HepG2 (cell line): ENCODE results near the gene CGREF1. TPM values are rescaled to one million over a fixed set of nuclear protein-coding genes. Genes with fewer than 3 reads are reported as not detected.

Source experiments
- AKAP8 ChIP-seq: sonication (generic); formaldehyde crosslinking; IDR thresholded peaks from 2 replicates; pipeline ENCODE4 v1.5.1; 2020; ENCODE audit warnings: mild to moderate bottlenecking, missing genetic modification reagents
- E2F2 ChIP-seq: sonication (generic); formaldehyde crosslinking; IDR thresholded peaks from 2 replicates; pipeline ENCODE4 v1.4.0; 2020; ENCODE audit warnings: missing genetic modification reagents, borderline replicate concordance
- ELK4 ChIP-seq: sonication (generic); formaldehyde crosslinking; IDR thresholded peaks from 2 replicates; pipeline ENCODE4 v1.9.0; 2021; ENCODE audit warnings: missing genetic modification reagents, borderline replicate concordance
- HDAC1 ChIP-seq: sonication (generic); formaldehyde crosslinking; IDR thresholded peaks from 2 replicates; pipeline ENCODE4 v1.5.1; 2020; ENCODE audit warnings: mild to moderate bottlenecking, missing genetic modification reagents
- HES4 ChIP-seq: sonication (generic); formaldehyde crosslinking; IDR thresholded peaks from 2 replicates; pipeline ENCODE4 v1.9.0; 2021; ENCODE audit warnings: mild to moderate bottlenecking, missing genetic modification reagents, borderline replicate concordance
- KDM2A ChIP-seq: sonication (generic); formaldehyde crosslinking; IDR thresholded peaks from 2 replicates; pipeline ENCODE4 v1.4.0; 2020; ENCODE audit warnings: low read depth, missing genetic modification reagents, borderline replicate concordance
- MXI1 ChIP-seq: IDR thresholded peaks from 3 replicates; pipeline ENCODE4 v1.6.1; 2012; ENCODE audit warnings: low read depth, low read length, inconsistent platforms, borderline replicate concordance
- RNF219 ChIP-seq: sonication (generic); formaldehyde crosslinking; IDR thresholded peaks from 2 replicates; pipeline ENCODE4 v1.5.0; 2020; ENCODE audit warnings: mild to moderate bottlenecking, missing genetic modification reagents
- SRY ChIP-seq: sonication (generic); formaldehyde crosslinking; IDR thresholded peaks from 2 replicates; pipeline ENCODE4 v1.8.0; 2022; ENCODE audit warnings: mild to moderate bottlenecking, missing genetic modification reagents
- ZBTB4 ChIP-seq: sonication (generic); formaldehyde crosslinking; IDR thresholded peaks from 2 replicates; pipeline ENCODE4 v1.4.0; 2020; ENCODE audit warnings: missing genetic modification reagents, mild to moderate bottlenecking, borderline replicate concordance
- ZFP36L2 ChIP-seq: sonication (generic); formaldehyde crosslinking; IDR thresholded peaks from 2 replicates; pipeline ENCODE4 v1.4.0; 2020; ENCODE audit warnings: missing genetic modification reagents
- ZNF572 ChIP-seq: sonication (generic); formaldehyde crosslinking; IDR thresholded peaks from 2 replicates; pipeline ENCODE4 v1.5.1; 2020; ENCODE audit warnings: mild to moderate bottlenecking, missing genetic modification reagents
- ZNF639 ChIP-seq: conservative IDR thresholded peaks from 2 replicates; pipeline ENCODE4 v1.6.1; 2018; ENCODE audit warnings: missing genetic modification reagents
- ZNF878 ChIP-seq: sonication (generic); formaldehyde crosslinking; IDR thresholded peaks from 2 replicates; pipeline ENCODE4 v1.8.1; 2023; ENCODE audit warnings: mild to moderate bottlenecking, missing genetic modification reagents, moderate library complexity
- polyA plus RNA-seq, 8 experiments: library from polyadenylated mRNA; depleted of rRNA in 3 of 8; stranded (reverse) in 7 of 8; unstranded in 1 of 8; fragments of >200 nt; fragmentation: Illumina TruSeq in 4 of 8; extraction: Trizol in 4 of 8; gene quantifications; 2 replicates each; pipeline versions ENCODE4 v1.2.1 to v1.2.3, GENCODE V29; 2011 to 2016; ENCODE audit warnings: low read depth in 4 of 8, missing spikeins in 1 of 8, mixed read lengths in 1 of 8; ENCODE audit not compliant: insufficient read depth in 1 of 8
- total RNA-seq, 5 experiments: library from RNA; depleted of rRNA; stranded (reverse); fragments of >200 nt; fragmentation: Illumina TruSeq; extraction: Trizol; gene quantifications; 2 replicates each; pipeline ENCODE4 v1.2.3, GENCODE V29; 2016; ENCODE audit warnings: low read depth in 1 of 5

CGREF1 gene
- total and polyA plus RNA-seq, 2 of the 13 experiments (the other 11 are each of a cell fraction or from before 2014, with no cell fraction given): 13.9 to 23.4 TPM

GRCh38 chr2:27133905-27134780, 15.2 kb upstream of the CGREF1 start, which contains the start of gene PREB (continued):
- TF ChIP-seq MXI1 (peak; percentile 71; the same call in 1 of the 3 replicates), SRY (CRISPR knock-in tag) (peak; percentile 78), ZBTB4 (no peak), HES4 (CRISPR knock-in tag) (peak; percentile 52; the same call in 1 of the 2 replicates), RNF219 (CRISPR knock-in tag) (no peak), ZNF639 (CRISPR knock-in tag) (no peak), HDAC1 (CRISPR knock-in tag) (peak; percentile 55; the same call in 1 of the 2 replicates), ELK4 (CRISPR knock-in tag) (no peak), ZFP36L2 (CRISPR knock-in tag) (peak; percentile 44; the same call in 1 of the 2 replicates), E2F2 (peak; percentile 22; the same call in 1 of the 2 replicates), ZNF878 (CRISPR knock-in tag) (no peak), AKAP8 (CRISPR knock-in tag) (peak; percentile 80), KDM2A (peak; percentile 65), ZNF572 (CRISPR knock-in tag) (no peak)
